Neural progenitor cell (in vitro differentiated cells): ENCODE results near the gene CHIA. TPM values are rescaled to one million over a fixed set of nuclear protein-coding genes. Genes with fewer than 3 reads are reported as not detected.
"Not testable (repeated sequence)": the region's sequence is repeated elsewhere in the genome, so short reads cannot be mapped to it uniquely, and the experiment has no call there.

Source experiments
- DNase-seq: peaks from one replicate; pipeline ENCODE4 v3.0.0-alpha.2; 2016; ENCODE audit warnings: low spot score
- H2AFZ ChIP-seq: fragments of 200-600 bp; sonication (generic); replicated peaks from 2 replicates; pipeline ENCODE4 v1.6.1; 2016; ENCODE audit warnings: antibody characterized with exemption
- H3F3A ChIP-seq: fragments of 200-600 bp; sonication (generic); 2 replicates; pipeline ENCODE4 v1.6.1; 2016; ENCODE audit warnings: antibody characterized with exemption, low read depth
- H3K27ac ChIP-seq: fragments of 200-600 bp; sonication (generic); 2 replicates; pipeline ENCODE4 v1.5.1; 2016; ENCODE audit warnings: mild to moderate bottlenecking
- H3K27me3 ChIP-seq: fragments of 200-600 bp; sonication (generic); 2 replicates; pipeline ENCODE4 v1.6.1; 2016; ENCODE audit warnings: mild to moderate bottlenecking, moderate library complexity
- H3K36me3 ChIP-seq: fragments of 200-600 bp; sonication (generic); 2 replicates; pipeline ENCODE4 v1.5.1; 2016
- H3K4me1 ChIP-seq: fragments of 200-600 bp; sonication (generic); 2 replicates; pipeline ENCODE4 v1.6.1; 2016; ENCODE audit warnings: mixed run types
- H3K4me2 ChIP-seq: fragments of 200-600 bp; sonication (generic); 2 replicates; pipeline ENCODE4 v1.6.1; 2016
- H3K4me3 ChIP-seq: fragments of 200-600 bp; sonication (generic); 2 replicates; pipeline ENCODE4 v1.5.1; 2016
- H3K79me2 ChIP-seq: fragments of 200-600 bp; sonication (generic); 2 replicates; pipeline ENCODE4 v1.6.1; 2016; ENCODE audit warnings: low read depth
- H3K9ac ChIP-seq: fragments of 200-600 bp; sonication (generic); 2 replicates; pipeline ENCODE4 v1.6.1; 2016
- H3K9me3 ChIP-seq: fragments of 200-600 bp; sonication (generic); 2 replicates; pipeline ENCODE4 v1.5.1; 2016; ENCODE audit warnings: low read depth
- H4K20me1 ChIP-seq: fragments of 200-600 bp; sonication (generic); 2 replicates; pipeline ENCODE4 v1.6.1; 2016; ENCODE audit warnings: low read depth
- H3K27ac Mint-ChIP-seq: 3 replicates; pipeline ENCODE4 v1.8.0; 2021; ENCODE audit warnings: mixed read lengths
- H3K27me3 Mint-ChIP-seq: 2 replicates; pipeline ENCODE4 v1.8.0; 2022; ENCODE audit warnings: low read depth, mild to moderate bottlenecking, inconsistent platforms, moderate library complexity, mixed read lengths; ENCODE audit not compliant: insufficient read depth
- H3K36me3 Mint-ChIP-seq: 3 replicates; pipeline ENCODE4 v1.8.0; 2021; ENCODE audit warnings: mixed read lengths
- H3K4me1 Mint-ChIP-seq: 3 replicates; pipeline ENCODE4 v1.8.0; 2021; ENCODE audit warnings: mixed read lengths
- H3K4me3 Mint-ChIP-seq: 3 replicates; pipeline ENCODE4 v1.8.0; 2021; ENCODE audit warnings: mild to moderate bottlenecking, moderate library complexity, mixed read lengths
- H3K9me3 Mint-ChIP-seq: 3 replicates; pipeline ENCODE4 v1.8.0; 2020; ENCODE audit warnings: mixed read lengths
- EZH2 ChIP-seq: fragments of 200-600 bp; sonication (generic); IDR thresholded peaks from 2 replicates; pipeline ENCODE4 v1.6.1; 2017; ENCODE audit warnings: antibody characterized with exemption, mild to moderate bottlenecking, moderate library complexity
- EZH2phosphoT487 ChIP-seq: fragments of 200-600 bp; sonication (generic); IDR thresholded peaks from 2 replicates; pipeline ENCODE4 v1.6.1; 2017; ENCODE audit warnings: antibody characterized with exemption
- total RNA-seq: library from RNA; depleted of rRNA; stranded (reverse); fragments of >200 nt; gene quantifications from 2 replicates; pipeline ENCODE4 v1.2.3, GENCODE V29; 2015; ENCODE audit warnings: low replicate concordance
- TF ChIP-seq, protein P1 (sequence below): fragments of 200-600 bp; sonication (generic); IDR thresholded peaks from 2 replicates; pipeline ENCODE4 v1.5.1; 2017; ENCODE audit warnings: antibody characterized with exemption, mild to moderate bottlenecking

The CHIA gene
- total RNA-seq, 1 donor from 2014 or later: not detected

DNA sequence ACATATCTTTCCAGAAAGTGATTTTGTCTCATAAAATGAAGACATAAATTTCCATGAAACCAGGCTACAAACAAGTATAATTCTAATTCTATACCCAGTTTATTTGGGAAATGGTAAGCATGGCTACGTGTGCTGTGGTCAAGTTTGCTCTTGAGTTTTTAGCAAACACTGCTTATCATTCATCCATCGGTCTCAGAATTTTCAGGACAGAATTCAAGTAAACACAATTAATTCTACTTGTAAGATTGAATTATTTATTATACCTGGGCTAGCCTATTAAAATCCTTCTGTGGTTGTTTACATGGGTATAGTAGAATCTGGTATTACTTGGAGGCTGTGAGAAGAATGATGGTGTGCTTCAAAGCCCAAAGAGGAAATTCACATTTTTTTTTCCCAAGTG lies 68.3 kb downstream of the CHIA start:
- Histone ChIP-seq H3K4me3 (no peak overlapping the region), H2AFZ (no peak overlapping the region), H3K79me2 (no peaks in the 10 kb centered on the region), H3F3A (peaks cover 1% of the 10 kb centered on the region), H3K36me3 (no peaks in the 10 kb centered on the region), H3K4me2 (no peak overlapping the region), H3K9ac (no peak overlapping the region), H3K9me3 (no peaks in the 10 kb centered on the region), H3K27ac (no peak overlapping the region), H3K27me3 (no peaks in the 10 kb centered on the region), H4K20me1 (no peaks in the 10 kb centered on the region), H3K4me1 (peaks cover 7% of the 10 kb centered on the region)
- no peak for DNase-seq
- TF ChIP-seq EZH2: no peak
- TF ChIP-seq, protein P1, sequence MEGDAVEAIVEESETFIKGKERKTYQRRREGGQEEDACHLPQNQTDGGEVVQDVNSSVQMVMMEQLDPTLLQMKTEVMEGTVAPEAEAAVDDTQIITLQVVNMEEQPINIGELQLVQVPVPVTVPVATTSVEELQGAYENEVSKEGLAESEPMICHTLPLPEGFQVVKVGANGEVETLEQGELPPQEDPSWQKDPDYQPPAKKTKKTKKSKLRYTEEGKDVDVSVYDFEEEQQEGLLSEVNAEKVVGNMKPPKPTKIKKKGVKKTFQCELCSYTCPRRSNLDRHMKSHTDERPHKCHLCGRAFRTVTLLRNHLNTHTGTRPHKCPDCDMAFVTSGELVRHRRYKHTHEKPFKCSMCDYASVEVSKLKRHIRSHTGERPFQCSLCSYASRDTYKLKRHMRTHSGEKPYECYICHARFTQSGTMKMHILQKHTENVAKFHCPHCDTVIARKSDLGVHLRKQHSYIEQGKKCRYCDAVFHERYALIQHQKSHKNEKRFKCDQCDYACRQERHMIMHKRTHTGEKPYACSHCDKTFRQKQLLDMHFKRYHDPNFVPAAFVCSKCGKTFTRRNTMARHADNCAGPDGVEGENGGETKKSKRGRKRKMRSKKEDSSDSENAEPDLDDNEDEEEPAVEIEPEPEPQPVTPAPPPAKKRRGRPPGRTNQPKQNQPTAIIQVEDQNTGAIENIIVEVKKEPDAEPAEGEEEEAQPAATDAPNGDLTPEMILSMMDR: no peak
- no peak for TF ChIP-seq EZH2phosphoT487
- H3K27ac Mint-ChIP-seq: no peak overlapping the region
- H3K27me3 Mint-ChIP-seq: peaks cover under 1% of the 10 kb centered on the region
- H3K4me3 Mint-ChIP-seq: no peak overlapping the region
- H3K4me1 Mint-ChIP-seq: no peaks in the 10 kb centered on the region
- H3K9me3 Mint-ChIP-seq: no peaks in the 10 kb centered on the region
- no peaks in the 10 kb centered on the region for H3K36me3 Mint-ChIP-seq

- no peak overlapping the region for H3K4me2 ChIP-seq
- no peak for DNase-seq
- no peak overlapping the region for H3K4me3 Mint-ChIP-seq
- H3K27ac ChIP-seq: no peak overlapping the region
- H3K36me3 Mint-ChIP-seq: no peaks in the 10 kb centered on the region
- H4K20me1 ChIP-seq: no peaks in the 10 kb centered on the region
- no peaks in the 10 kb centered on the region for H3K79me2 ChIP-seq
- peaks cover 11% of the 10 kb centered on the region for H3K4me1 ChIP-seq
- no peak overlapping the region for H3K4me3 ChIP-seq
- H3F3A ChIP-seq: no peaks in the 10 kb centered on the region
- H3K27me3 ChIP-seq: no peaks in the 10 kb centered on the region
- no peaks in the 10 kb centered on the region for H3K9me3 Mint-ChIP-seq
- no peak overlapping the region for H2AFZ ChIP-seq
- H3K4me1 Mint-ChIP-seq: no peaks in the 10 kb centered on the region
- no peak overlapping the region for H3K9ac ChIP-seq
- no peaks in the 10 kb centered on the region for H3K9me3 ChIP-seq
- no peaks in the 10 kb centered on the region for H3K36me3 ChIP-seq
- TF ChIP-seq EZH2phosphoT487: no peak
- no peak for TF ChIP-seq EZH2
- H3K27me3 Mint-ChIP-seq: no peaks in the 10 kb centered on the region
- H3K27ac Mint-ChIP-seq: no peak overlapping the region
Observed at GRCh38 chr1:111359376-111359775, 68.7 kb downstream of the CHIA start.

DNA sequence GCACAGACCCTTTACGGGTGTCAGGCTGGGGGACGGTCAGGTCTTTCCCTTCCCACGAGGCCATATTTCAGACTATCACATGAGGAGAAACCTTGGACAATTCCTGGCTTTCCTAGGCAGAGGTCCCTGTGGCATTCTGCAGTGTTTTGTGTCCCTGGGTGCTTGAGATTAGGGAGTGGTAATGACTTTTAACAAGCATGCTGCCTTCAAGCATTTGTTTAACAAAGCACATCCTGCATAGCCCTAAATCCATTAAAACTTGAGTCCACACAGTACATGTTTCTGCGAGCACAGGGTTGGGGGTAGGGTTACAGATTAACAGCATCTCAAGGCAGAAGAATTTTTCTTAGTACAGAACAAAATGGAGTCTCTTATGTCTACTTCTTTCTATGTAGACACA lies 69.6 kb downstream of the CHIA start:
- H3K9ac ChIP-seq, H3K9me3 Mint-ChIP-seq, H2AFZ ChIP-seq, H3K4me2 ChIP-seq, H3K4me3 ChIP-seq, H3K27me3 ChIP-seq, H3K4me1 Mint-ChIP-seq, H3F3A ChIP-seq, H3K9me3 ChIP-seq, H3K27ac Mint-ChIP-seq, H3K27me3 Mint-ChIP-seq, DNase-seq, H3K27ac ChIP-seq, H4K20me1 ChIP-seq, H3K36me3 Mint-ChIP-seq, H3K36me3 ChIP-seq, H3K79me2 ChIP-seq, H3K4me3 Mint-ChIP-seq: not testable (repeated sequence)
- H3K4me1 ChIP-seq: peaks cover 20% of the 10 kb centered on the region

- H3K79me2 ChIP-seq: no peaks in the 10 kb centered on the region
- no peaks in the 10 kb centered on the region for H4K20me1 ChIP-seq
- no peak for DNase-seq
- no peak for TF ChIP-seq EZH2phosphoT487
- no peak for TF ChIP-seq EZH2
- TF ChIP-seq, protein P1: no peak
- Mint-ChIP-seq H3K4me3 (no peak overlapping the region), H3K36me3 (no peaks in the 10 kb centered on the region), H3K27me3 (no peaks in the 10 kb centered on the region), H3K27ac (no peak overlapping the region), H3K4me1 (no peaks in the 10 kb centered on the region), H3K9me3 (no peaks in the 10 kb centered on the region)
- H3K27ac ChIP-seq: no peak overlapping the region
- no peak overlapping the region for H2AFZ ChIP-seq
- no peaks in the 10 kb centered on the region for H3K27me3 ChIP-seq
- H3K9me3 ChIP-seq: no peaks in the 10 kb centered on the region
- no peak overlapping the region for H3K9ac ChIP-seq
- no peaks in the 10 kb centered on the region for H3F3A ChIP-seq
- H3K4me1 ChIP-seq: peaks cover 32% of the 10 kb centered on the region
- H3K4me2 ChIP-seq: no peak overlapping the region
- no peak overlapping the region for H3K4me3 ChIP-seq
- no peaks in the 10 kb centered on the region for H3K36me3 ChIP-seq
Observed at GRCh38 chr1:111361761-111362160, 71.1 kb downstream of the CHIA start.
